ENCODE data around the gene ZBTB39. TPM values are rescaled to one million over a fixed set of nuclear protein-coding genes. Genes with fewer than 3 reads are reported as not detected.

Gene ZBTB39
- total and polyA plus RNA-seq, 4 donors, result 1.8 to 9.9 (median 3.0) TPM

GRCh38 chr12:57003395-57003794 is 3.0 kb downstream of the ZBTB39 start (continued):
- TF ChIP-seq MAX (IDR thresholded peaks at IDR 0.05) (no peak), TAF1 (conservative IDR thresholded peaks at IDR 0.05) (no peak), RXRA (IDR thresholded peaks at IDR 0.05) (no peak), ZBTB33 (IDR thresholded peaks at IDR 0.05) (no peak), SP1 (IDR thresholded peaks at IDR 0.05) (no peak), HNF4A (conservative IDR thresholded peaks at IDR 0.05) (no peak), RAD21 (IDR thresholded peaks at IDR 0.05) (no peak)

- WGBS, result 15% methylated on average over 13 of the region's 13 CpGs
- Histone ChIP-seq H3K4me3 (ENCODE audit: low read depth in 1 of 3, low read length in 3 of 3) (peak overlapping the region in 1 of 3 donors; percentile 19), H3K27ac (ENCODE audit: low read depth in 1 of 2, low read length in 2 of 2) (peak overlapping the region; percentile 63 to 66), H3K27me3 (ENCODE audit: control insufficient read depth in 4 of 4, insufficient read depth in 4 of 4, low read length in 3 of 4) (no peaks in the 10 kb centered on the region), H3K4me1 (ENCODE audit: control insufficient read depth in 4 of 4, insufficient read depth in 4 of 4, low read length in 3 of 4) (peaks cover 13 to 59% (median 47%) of the 10 kb centered on the region in 4 donors), H3K9me3 (ENCODE audit: control insufficient read depth in 4 of 4, low read length in 3 of 4) (no peaks in the 10 kb centered on the region), H3K36me3 (ENCODE audit: control insufficient read depth in 4 of 4, insufficient read depth in 3 of 4, low read depth in 1 of 4, low read length in 3 of 4) (peaks cover 7 to 13% (median 10%) of the 10 kb centered on the region in 4 donors), H3K9ac (ENCODE audit: low read depth in 1 of 2, low read length in 2 of 2) (no peak overlapping the region)
- DNase-seq (ENCODE audit: low spot score), result peak; percentile 80
- TF ChIP-seq HNF4A (conservative IDR thresholded peaks at IDR 0.05) (peak; percentile 37 to 51), GABPA (IDR thresholded peaks at IDR 0.05 in 1 of 2, conservative IDR thresholded peaks at IDR 0.05 in 1 of 2) (no peak), NR2F2 (IDR thresholded peaks at IDR 0.05) (peak; percentile 97), ZBTB33 (IDR thresholded peaks at IDR 0.05) (no peak), RAD21 (IDR thresholded peaks at IDR 0.05) (peak; percentile 97), RXRA (IDR thresholded peaks at IDR 0.05) (peak; percentile 64 to 67), YY1 (IDR thresholded peaks at IDR 0.05) (peak; percentile 35), JUND (IDR thresholded peaks at IDR 0.05) (peak in 1 of 2 donors; percentile 20), SP1 (IDR thresholded peaks at IDR 0.05) (peak; percentile 69), ATF3 (IDR thresholded peaks at IDR 0.05) (peak; percentile 10), MAX (IDR thresholded peaks at IDR 0.05) (peak; percentile 54), CTCF (IDR thresholded peaks at IDR 0.05; ENCODE audit: low read depth, low read length, missing input control) (peak; percentile 93), FOXA2 (IDR thresholded peaks at IDR 0.05) (peak; percentile 98), FOXA1 (IDR thresholded peaks at IDR 0.05) (peak; percentile 95), EGR1 (IDR thresholded peaks at IDR 0.05; ENCODE audit: low read depth in 2 of 2) (no peak), REST (IDR thresholded peaks at IDR 0.05) (peak; percentile 20), TAF1 (conservative IDR thresholded peaks at IDR 0.05) (peak; percentile 29), HNF4G (IDR thresholded peaks at IDR 0.05) (no peak)
Observed at GRCh38 chr12:57001448-57001906, 4.9 kb downstream of the ZBTB39 start.
